DOHH2 (cell line): ENCODE measurements around the gene HES4.

Experiments used
- H3F3A ChIP-seq: fragments of 200-600 bp; sonication (generic), shearing (Covaris generic); 2 replicates; pipeline ENCODE4 v1.6.0; 2016; ENCODE audit warnings: antibody characterized with exemption, mild to moderate bottlenecking; ENCODE audit not compliant: control insufficient read depth, insufficient read depth
- H3K27ac ChIP-seq: fragments of 200-600 bp; sonication (generic); 2 replicates; pipeline ENCODE4 v1.5.1; 2014; ENCODE audit warnings: low read depth, mild to moderate bottlenecking, low read length, moderate library complexity
- H3K27me3 ChIP-seq: fragments of 200-600 bp; sonication (generic); 2 replicates; pipeline ENCODE4 v1.6.1; 2014; ENCODE audit warnings: mild to moderate bottlenecking, low read length, mixed read lengths; ENCODE audit not compliant: control insufficient read depth
- H3K36me3 ChIP-seq: fragments of 200-600 bp; sonication (generic); 2 replicates; pipeline ENCODE4 v1.6.1; 2014; ENCODE audit warnings: mild to moderate bottlenecking, low read length, moderate library complexity, mixed read lengths; ENCODE audit not compliant: control insufficient read depth
- H3K4me1 ChIP-seq: fragments of 200-600 bp; sonication (generic); 2 replicates; pipeline ENCODE4 v1.6.1; 2014; ENCODE audit warnings: mild to moderate bottlenecking, low read length, mixed read lengths; ENCODE audit not compliant: control insufficient read depth
- H3K4me2 ChIP-seq: fragments of 200-600 bp; sonication (generic); 2 replicates; pipeline ENCODE4 v1.6.0; 2014; ENCODE audit warnings: mild to moderate bottlenecking, low read length, moderate library complexity
- H3K4me3 ChIP-seq: fragments of 200-600 bp; sonication (generic); 2 replicates; pipeline ENCODE4 v1.5.1; 2014; ENCODE audit warnings: mild to moderate bottlenecking, low read length, mixed read lengths
- H3K79me2 ChIP-seq: fragments of 200-600 bp; sonication (generic); 2 replicates; pipeline ENCODE4 v1.6.1; 2014; ENCODE audit warnings: mild to moderate bottlenecking, low read length, mixed read lengths; ENCODE audit not compliant: control insufficient read depth
- H3K9me2 ChIP-seq: fragments of 200-600 bp; sonication (generic); replicated peaks from 2 replicates; pipeline ENCODE4 v1.6.1; 2014; ENCODE audit warnings: mild to moderate bottlenecking, low read length, mixed read lengths; ENCODE audit not compliant: control insufficient read depth
- H3K9me3 ChIP-seq: fragments of 200-600 bp; sonication (generic); 2 replicates; pipeline ENCODE4 v1.6.1; 2014; ENCODE audit warnings: antibody characterized with exemption, low read length, mixed read lengths; ENCODE audit not compliant: control insufficient read depth, insufficient read depth
- H4K20me1 ChIP-seq: fragments of 200-600 bp; sonication (generic); 2 replicates; pipeline ENCODE4 v1.6.0; 2014; ENCODE audit warnings: low read depth, mild to moderate bottlenecking, antibody characterized with exemption, low read length, moderate library complexity; ENCODE audit not compliant: control insufficient read depth, insufficient read depth
- CTCF ChIP-seq: fragments of 200-600 bp; sonication (generic); IDR thresholded peaks from one replicate; pipeline ENCODE4 v1.5.1; 2014; ENCODE audit warnings: antibody characterized with exemption, mild to moderate bottlenecking, low read depth, low read length; ENCODE audit not compliant: poor library complexity, severe bottlenecking
- EZH2phosphoT487 ChIP-seq: fragments of 200-600 bp; sonication (generic); IDR thresholded peaks from 2 replicates; pipeline ENCODE4 v1.6.1; 2017; ENCODE audit warnings: borderline replicate concordance, mild to moderate bottlenecking, antibody characterized with exemption, low read length, moderate library complexity, mixed read lengths

HES4 gene

GRCh38 chr1:985126-985525 lies 14.8 kb downstream of the HES4 start:
- peaks cover 17% of the 10 kb centered on the region for H3K27me3 ChIP-seq
- no peaks in the 10 kb centered on the region for H4K20me1 ChIP-seq
- H3K4me1 ChIP-seq = no peaks in the 10 kb centered on the region
- H3K9me2 ChIP-seq = no peaks in the 10 kb centered on the region
- no peak overlapping the region for H3K4me2 ChIP-seq
- no peak overlapping the region for H3K27ac ChIP-seq
- H3K9me3 ChIP-seq = no peaks in the 10 kb centered on the region
- H3F3A ChIP-seq = no peaks in the 10 kb centered on the region
- H3K79me2 ChIP-seq = no peaks in the 10 kb centered on the region
- TF ChIP-seq EZH2phosphoT487 = no peak
- no peak overlapping the region for H3K4me3 ChIP-seq
- no peaks in the 10 kb centered on the region for H3K36me3 ChIP-seq

- H3K27me3 ChIP-seq = peaks cover 15% of the 10 kb centered on the region
- H3K4me2 ChIP-seq = no peak overlapping the region
- no peaks in the 10 kb centered on the region for H3K9me3 ChIP-seq
- H3K4me3 ChIP-seq = no peak overlapping the region
- no peaks in the 10 kb centered on the region for H3K36me3 ChIP-seq
- TF ChIP-seq EZH2phosphoT487 (no peak), CTCF (no peak)
- H3K27ac ChIP-seq = no peak overlapping the region
- no peaks in the 10 kb centered on the region for H4K20me1 ChIP-seq
- H3K9me2 ChIP-seq = no peaks in the 10 kb centered on the region
- H3K4me1 ChIP-seq = no peaks in the 10 kb centered on the region
- H3F3A ChIP-seq = no peaks in the 10 kb centered on the region
- H3K79me2 ChIP-seq = no peaks in the 10 kb centered on the region
These were observed 15.5 kb downstream of the HES4 start for GRCh38 chr1:984476-984814.

GRCh38 chr1:983798-984475 lies 16.0 kb downstream of the HES4 start:
- no peak overlapping the region for H3K27ac ChIP-seq
- no peaks in the 10 kb centered on the region for H3K36me3 ChIP-seq
- H3F3A ChIP-seq = no peaks in the 10 kb centered on the region
- peak; percentile 71 for TF ChIP-seq CTCF
- no peak for TF ChIP-seq EZH2phosphoT487
- no peaks in the 10 kb centered on the region for H3K9me2 ChIP-seq
- H3K4me1 ChIP-seq = no peaks in the 10 kb centered on the region
- H4K20me1 ChIP-seq = no peaks in the 10 kb centered on the region
- H3K27me3 ChIP-seq = peaks cover 12% of the 10 kb centered on the region
- H3K4me3 ChIP-seq = no peak overlapping the region
- H3K9me3 ChIP-seq = no peaks in the 10 kb centered on the region
- H3K79me2 ChIP-seq = no peaks in the 10 kb centered on the region
- no peak overlapping the region for H3K4me2 ChIP-seq

GRCh38 chr1:982765-983436 lies 17.0 kb downstream of the HES4 start:
- no peaks in the 10 kb centered on the region for H3K9me3 ChIP-seq
- no peaks in the 10 kb centered on the region for H3F3A ChIP-seq
- no peaks in the 10 kb centered on the region for H4K20me1 ChIP-seq
- H3K4me2 ChIP-seq = no peak overlapping the region
- H3K27me3 ChIP-seq = peaks cover 6% of the 10 kb centered on the region
- no peaks in the 10 kb centered on the region for H3K4me1 ChIP-seq
- no peaks in the 10 kb centered on the region for H3K9me2 ChIP-seq
- no peaks in the 10 kb centered on the region for H3K79me2 ChIP-seq
- H3K27ac ChIP-seq = no peak overlapping the region
- no peaks in the 10 kb centered on the region for H3K36me3 ChIP-seq
- TF ChIP-seq CTCF = no peak
- no peak overlapping the region for H3K4me3 ChIP-seq
